Neural cell (in vitro differentiated cells): ENCODE data around the gene TTLL5. TPM values are rescaled to one million over a fixed set of nuclear protein-coding genes. Genes with fewer than 3 reads are reported as not detected.

Source experiments
- H2AFZ ChIP-seq: fragments of 200-600, 300-800 bp; sonication (generic), shearing (Covaris generic); 2 replicates; pipeline ENCODE4 v1.6.0; 2014; ENCODE audit warnings: low read depth, mild to moderate bottlenecking, antibody characterized with exemption, low read length, moderate library complexity
- H3F3A ChIP-seq: fragments of 200-600 bp; shearing (Covaris generic); 2 replicates; pipeline ENCODE4 v1.6.1; 2016; ENCODE audit warnings: mild to moderate bottlenecking, moderate library complexity, mixed read lengths, antibody characterized with exemption, low read length; ENCODE audit not compliant: insufficient read depth, poor library complexity, severe bottlenecking
- H3K27ac ChIP-seq: fragments of 200-600, 300-800 bp; sonication (generic), shearing (Covaris generic); 2 replicates; pipeline ENCODE4 v1.5.1; 2014; ENCODE audit warnings: mild to moderate bottlenecking, low read length, moderate library complexity
- H3K27me3 ChIP-seq: fragments of 300-800, 200-600 bp; sonication (generic), shearing (Covaris generic); 2 replicates; pipeline ENCODE4 v1.6.0; 2014; ENCODE audit warnings: mild to moderate bottlenecking, low read depth, low read length, moderate library complexity; ENCODE audit not compliant: insufficient read depth
- H3K36me3 ChIP-seq: fragments of 300-800, 200-600 bp; sonication (generic), shearing (Covaris generic); 2 replicates; pipeline ENCODE4 v1.5.1; 2014; ENCODE audit warnings: mild to moderate bottlenecking, antibody characterized with exemption, low read length, moderate library complexity; ENCODE audit not compliant: insufficient read depth
- H3K4me2 ChIP-seq: fragments of 300-800, 200-600 bp; sonication (generic), shearing (Covaris generic); 2 replicates; pipeline ENCODE4 v1.6.0; 2014; ENCODE audit warnings: mild to moderate bottlenecking, low read length
- H3K4me3 ChIP-seq: fragments of 300-800, 200-600 bp; sonication (generic), shearing (Covaris generic); 2 replicates; pipeline ENCODE4 v1.5.1; 2014; ENCODE audit warnings: mild to moderate bottlenecking, low read length, moderate library complexity
- H3K79me2 ChIP-seq: fragments of 200-600 bp; shearing (Covaris generic); replicated peaks from 2 replicates; pipeline ENCODE4 v1.6.0; 2014; ENCODE audit warnings: mild to moderate bottlenecking, low read length, moderate library complexity; ENCODE audit not compliant: insufficient read depth
- H3K9ac ChIP-seq: fragments of 300-800, 200-600 bp; sonication (generic), shearing (Covaris generic); 2 replicates; pipeline ENCODE4 v1.6.1; 2016; ENCODE audit warnings: mild to moderate bottlenecking, low read length, mixed read lengths
- H3K9me2 ChIP-seq: fragments of 200-600 bp; shearing (Covaris generic); 2 replicates; pipeline ENCODE4 v1.6.1; 2016; ENCODE audit warnings: mild to moderate bottlenecking, low read length, mixed read lengths; ENCODE audit not compliant: insufficient read depth
- H3K9me3 ChIP-seq: fragments of 200-600, 300-800 bp; sonication (generic), shearing (Covaris generic); 2 replicates; pipeline ENCODE4 v1.6.1; 2016; ENCODE audit warnings: mild to moderate bottlenecking, mixed run types, low read length, moderate library complexity, mixed read lengths
- H4K20me1 ChIP-seq: fragments of 200-600 bp; shearing (Covaris generic); 2 replicates; pipeline ENCODE4 v1.6.1; 2016; ENCODE audit warnings: mild to moderate bottlenecking, mixed run types; ENCODE audit not compliant: insufficient read depth
- CTCF ChIP-seq: fragments of 450-650 bp; IDR thresholded peaks from 2 replicates; pipeline ENCODE4 v1.5.1; 2014; ENCODE audit warnings: antibody characterized with exemption, mild to moderate bottlenecking, moderate library complexity; ENCODE audit not compliant: poor library complexity, severe bottlenecking
- EP300 ChIP-seq: fragments of 450-650 bp; conservative IDR thresholded peaks from 2 replicates; pipeline ENCODE4 v1.6.1; 2014; ENCODE audit warnings: antibody characterized with exemption, mild to moderate bottlenecking, moderate library complexity; ENCODE audit not compliant: poor library complexity, severe bottlenecking
- EZH2 ChIP-seq: fragments of 200-600, 300-800 bp; shearing (Covaris generic), sonication (generic); IDR thresholded peaks from 2 replicates; pipeline ENCODE4 v1.6.1; 2014; ENCODE audit warnings: antibody characterized with exemption, low read length, borderline replicate concordance, mild to moderate bottlenecking; ENCODE audit not compliant: insufficient read depth, poor library complexity, severe bottlenecking
- MXI1 ChIP-seq: fragments of 450-650 bp; conservative IDR thresholded peaks from 2 replicates; pipeline ENCODE4 v1.6.1; 2014; ENCODE audit warnings: antibody characterized with exemption, mild to moderate bottlenecking; ENCODE audit not compliant: poor library complexity, severe bottlenecking
- POLR2AphosphoS5 ChIP-seq: IDR thresholded peaks from 2 replicates; pipeline ENCODE4 v1.6.1; 2012
- RAD21 ChIP-seq: fragments of 450-650 bp; conservative IDR thresholded peaks from 2 replicates; pipeline ENCODE4 v1.6.1; 2014; ENCODE audit warnings: antibody characterized with exemption, mild to moderate bottlenecking, moderate library complexity
- SMC3 ChIP-seq: fragments of 450-650 bp; conservative IDR thresholded peaks from 2 replicates; pipeline ENCODE4 v1.6.1; 2014; ENCODE audit warnings: antibody characterized with exemption, mild to moderate bottlenecking, moderate library complexity; ENCODE audit not compliant: poor library complexity
- TAF1 ChIP-seq: IDR thresholded peaks from 2 replicates; pipeline ENCODE4 v1.6.1; 2012; ENCODE audit warnings: low read depth
- polyA plus RNA-seq: library from polyadenylated mRNA; depleted of rRNA; stranded (reverse); fragments of >200 nt; gene quantifications from 2 replicates; pipeline ENCODE4 v1.2.3, GENCODE V29; 2014
- TF ChIP-seq, protein P1 (sequence below): IDR thresholded peaks from 2 replicates; pipeline ENCODE4 v1.6.1; 2012; ENCODE audit warnings: borderline replicate concordance

TTLL5 gene
- polyA plus RNA-seq, 1 donor from 2014 or later: 8.2 TPM

DNA sequence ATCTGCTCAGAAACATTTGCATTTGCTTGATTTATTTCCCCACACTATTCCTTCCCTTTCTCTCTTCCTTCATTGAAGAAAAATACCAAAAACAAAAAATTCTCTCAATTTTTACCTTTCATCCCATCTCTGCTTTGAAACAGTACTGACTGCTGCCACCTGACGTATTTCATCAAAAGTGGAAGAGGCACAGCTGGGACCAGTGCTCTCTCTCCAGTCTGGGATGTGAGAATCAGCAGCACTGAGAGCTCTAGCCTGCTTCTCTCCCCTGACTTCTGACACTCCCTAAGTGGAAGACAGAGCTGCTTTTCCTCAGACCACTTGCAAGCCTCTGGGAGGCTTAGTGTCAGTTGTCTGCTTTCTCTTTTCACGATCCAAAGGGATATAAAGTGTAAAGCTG lies 36.9 kb downstream of the TTLL5 start:
- H3F3A ChIP-seq: no peaks in the 10 kb centered on the region
- H3K9me2 ChIP-seq: no peaks in the 10 kb centered on the region
- no peak overlapping the region for H2AFZ ChIP-seq
- H4K20me1 ChIP-seq: no peaks in the 10 kb centered on the region
- H3K36me3 ChIP-seq: no peaks in the 10 kb centered on the region
- H3K79me2 ChIP-seq: no peaks in the 10 kb centered on the region
- TF ChIP-seq, protein P1, sequence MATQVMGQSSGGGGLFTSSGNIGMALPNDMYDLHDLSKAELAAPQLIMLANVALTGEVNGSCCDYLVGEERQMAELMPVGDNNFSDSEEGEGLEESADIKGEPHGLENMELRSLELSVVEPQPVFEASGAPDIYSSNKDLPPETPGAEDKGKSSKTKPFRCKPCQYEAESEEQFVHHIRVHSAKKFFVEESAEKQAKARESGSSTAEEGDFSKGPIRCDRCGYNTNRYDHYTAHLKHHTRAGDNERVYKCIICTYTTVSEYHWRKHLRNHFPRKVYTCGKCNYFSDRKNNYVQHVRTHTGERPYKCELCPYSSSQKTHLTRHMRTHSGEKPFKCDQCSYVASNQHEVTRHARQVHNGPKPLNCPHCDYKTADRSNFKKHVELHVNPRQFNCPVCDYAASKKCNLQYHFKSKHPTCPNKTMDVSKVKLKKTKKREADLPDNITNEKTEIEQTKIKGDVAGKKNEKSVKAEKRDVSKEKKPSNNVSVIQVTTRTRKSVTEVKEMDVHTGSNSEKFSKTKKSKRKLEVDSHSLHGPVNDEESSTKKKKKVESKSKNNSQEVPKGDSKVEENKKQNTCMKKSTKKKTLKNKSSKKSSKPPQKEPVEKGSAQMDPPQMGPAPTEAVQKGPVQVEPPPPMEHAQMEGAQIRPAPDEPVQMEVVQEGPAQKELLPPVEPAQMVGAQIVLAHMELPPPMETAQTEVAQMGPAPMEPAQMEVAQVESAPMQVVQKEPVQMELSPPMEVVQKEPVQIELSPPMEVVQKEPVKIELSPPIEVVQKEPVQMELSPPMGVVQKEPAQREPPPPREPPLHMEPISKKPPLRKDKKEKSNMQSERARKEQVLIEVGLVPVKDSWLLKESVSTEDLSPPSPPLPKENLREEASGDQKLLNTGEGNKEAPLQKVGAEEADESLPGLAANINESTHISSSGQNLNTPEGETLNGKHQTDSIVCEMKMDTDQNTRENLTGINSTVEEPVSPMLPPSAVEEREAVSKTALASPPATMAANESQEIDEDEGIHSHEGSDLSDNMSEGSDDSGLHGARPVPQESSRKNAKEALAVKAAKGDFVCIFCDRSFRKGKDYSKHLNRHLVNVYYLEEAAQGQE: no peak
- TF ChIP-seq CTCF (no peak), MXI1 (no peak), RAD21 (no peak)
- H3K4me3 ChIP-seq: no peak overlapping the region
- no peak overlapping the region for H3K4me2 ChIP-seq
- no peaks in the 10 kb centered on the region for H3K9me3 ChIP-seq
- H3K27me3 ChIP-seq: no peaks in the 10 kb centered on the region
- H3K27ac ChIP-seq: no peak overlapping the region
- H3K9ac ChIP-seq: no peak overlapping the region

DNA sequence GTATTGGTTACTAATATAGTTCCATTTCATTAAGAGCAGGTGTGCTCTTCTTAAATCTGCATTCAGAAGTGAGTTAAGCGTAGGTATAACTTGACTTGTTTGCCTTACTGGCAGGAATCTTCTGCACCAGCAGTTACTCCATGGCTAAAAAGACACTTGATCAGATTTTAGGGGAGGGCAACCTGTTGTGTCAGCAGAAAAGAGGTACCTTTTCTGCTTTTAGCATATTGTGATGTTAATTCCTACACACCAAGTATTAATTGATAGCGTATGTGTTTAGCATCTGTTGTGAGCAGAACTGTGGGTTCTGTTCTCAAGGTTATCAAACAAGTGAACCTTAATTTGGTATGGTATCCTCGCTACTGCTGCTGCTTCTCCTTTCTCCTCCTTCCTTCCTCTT lies 38.3 kb downstream of the TTLL5 start:
- Histone ChIP-seq H2AFZ (no peak overlapping the region), H3K4me2 (no peak overlapping the region)
- no peak for TF ChIP-seq MXI1
- no peak for TF ChIP-seq EZH2
- no peak for TF ChIP-seq SMC3
- TF ChIP-seq RAD21: no peak
- TF ChIP-seq TAF1: no peak
- TF ChIP-seq, protein P1: no peak
- no peak for TF ChIP-seq POLR2AphosphoS5
- no peak for TF ChIP-seq CTCF
- no peak for TF ChIP-seq EP300

More for the DNA sequence above, 38.3 kb downstream of the TTLL5 start:
- H3K9me2 ChIP-seq: no peaks in the 10 kb centered on the region
- H3F3A ChIP-seq: no peaks in the 10 kb centered on the region
- no peaks in the 10 kb centered on the region for H3K27me3 ChIP-seq
- no peaks in the 10 kb centered on the region for H3K79me2 ChIP-seq
- no peak overlapping the region for H3K4me3 ChIP-seq
- no peak overlapping the region for H3K9ac ChIP-seq
- H3K27ac ChIP-seq: no peak overlapping the region
- no peaks in the 10 kb centered on the region for H3K9me3 ChIP-seq
- no peaks in the 10 kb centered on the region for H4K20me1 ChIP-seq
- no peaks in the 10 kb centered on the region for H3K36me3 ChIP-seq
